ENCODE measurements around the gene FSTL1.

Gene FSTL1

GRCh38 chr3:120348991-120349854, 101.6 kb downstream of the FSTL1 start, which contains the start of gene LRRC58:
TSS of gene LRRC58 (minus strand) at chr3:120349354. CDS start at chr3:120349243, 111 bp downstream.
- peak; percentile 87 for DNase-seq

- DNase-seq = peak; percentile 61
Measured at GRCh38 chr3:120348065-120348990, 102.5 kb downstream of the FSTL1 start.

- DNase-seq = no peak
Measured at GRCh38 chr3:120344349-120344748, 106.4 kb downstream of the FSTL1 start.

All from stimulated activated naive CD4-positive, alpha-beta T cell treated with Interleukin-2 at 50 U/mL for 16 hours (primary cell).